ENCODE measurements around the gene MYRIP.

DNA sequence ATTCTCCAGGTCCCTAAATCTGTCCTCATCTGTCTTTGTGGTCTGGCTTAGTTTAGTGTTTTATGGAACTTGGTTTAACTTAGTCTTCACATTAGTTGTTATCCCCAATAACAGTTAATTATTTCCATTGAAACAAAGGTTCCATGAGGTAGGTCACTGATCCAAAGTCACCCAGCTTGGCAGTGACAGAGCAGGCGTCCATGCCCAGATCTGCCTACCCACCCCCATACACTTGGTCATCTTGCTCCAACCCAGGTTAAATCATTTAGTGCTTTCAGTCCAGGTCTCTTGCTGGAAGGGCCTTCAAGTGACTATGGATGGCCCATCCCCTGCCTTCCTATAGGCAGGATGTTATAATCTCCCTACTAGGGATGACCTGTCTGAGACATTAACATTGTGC lies 127.4 kb downstream of the MYRIP start:
- TF ChIP-seq, protein P1, sequence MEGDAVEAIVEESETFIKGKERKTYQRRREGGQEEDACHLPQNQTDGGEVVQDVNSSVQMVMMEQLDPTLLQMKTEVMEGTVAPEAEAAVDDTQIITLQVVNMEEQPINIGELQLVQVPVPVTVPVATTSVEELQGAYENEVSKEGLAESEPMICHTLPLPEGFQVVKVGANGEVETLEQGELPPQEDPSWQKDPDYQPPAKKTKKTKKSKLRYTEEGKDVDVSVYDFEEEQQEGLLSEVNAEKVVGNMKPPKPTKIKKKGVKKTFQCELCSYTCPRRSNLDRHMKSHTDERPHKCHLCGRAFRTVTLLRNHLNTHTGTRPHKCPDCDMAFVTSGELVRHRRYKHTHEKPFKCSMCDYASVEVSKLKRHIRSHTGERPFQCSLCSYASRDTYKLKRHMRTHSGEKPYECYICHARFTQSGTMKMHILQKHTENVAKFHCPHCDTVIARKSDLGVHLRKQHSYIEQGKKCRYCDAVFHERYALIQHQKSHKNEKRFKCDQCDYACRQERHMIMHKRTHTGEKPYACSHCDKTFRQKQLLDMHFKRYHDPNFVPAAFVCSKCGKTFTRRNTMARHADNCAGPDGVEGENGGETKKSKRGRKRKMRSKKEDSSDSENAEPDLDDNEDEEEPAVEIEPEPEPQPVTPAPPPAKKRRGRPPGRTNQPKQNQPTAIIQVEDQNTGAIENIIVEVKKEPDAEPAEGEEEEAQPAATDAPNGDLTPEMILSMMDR (IDR thresholded peaks at IDR 0.05; ENCODE audit: insufficient read depth, low read length, poor library complexity, severe bottlenecking): no peak
- no peak for TF ChIP-seq EZH2phosphoT487 (conservative IDR thresholded peaks at IDR 0.05; ENCODE audit: low read length)

Measured in SU-DHL-6 (cell line).